Erythroblast (primary cell): ENCODE measurements around the gene DNAJC16.

Source experiments
- DNase-seq, 2 experiments: peaks; one replicate each; lab custom pipeline; 2025; lab: John Stamatoyannopoulos, UW
- GATA1 ChIP-seq: IDR thresholded peaks from 2 replicates; pipeline ENCODE4 v1.6.1; 2011; ENCODE audit warnings: low read depth, mild to moderate bottlenecking, control low read depth, low read length, moderate library complexity
- POLR2A ChIP-seq: IDR thresholded peaks from 2 replicates; pipeline ENCODE4 v1.6.1; 2011; ENCODE audit warnings: mild to moderate bottlenecking, low read length

DNAJC16 gene

GRCh38 chr1:15620155-15620545 lies 93.5 kb downstream of the DNAJC16 start:
- DNase-seq: peak; percentile 27 to 57
- peak; percentile 37 for TF ChIP-seq POLR2A
- no peak for TF ChIP-seq GATA1

GRCh38 chr1:15620902-15621682 lies 94.4 kb downstream of the DNAJC16 start:
- DNase-seq: peak in 1 of 2 experiments; percentile 29
- TF ChIP-seq GATA1 (no peak), POLR2A (no peak)

- TF ChIP-seq POLR2A: no peak
- no peak for TF ChIP-seq GATA1
- no peak for DNase-seq
Measured at GRCh38 chr1:15621975-15622374, 95.3 kb downstream of the DNAJC16 start.

- no peak for TF ChIP-seq GATA1
- no peak for TF ChIP-seq POLR2A
- peak; percentile 57 to 66 for DNase-seq
Measured at GRCh38 chr1:15622712-15623373, 96.2 kb downstream of the DNAJC16 start.

- no peak for TF ChIP-seq GATA1
- no peak for TF ChIP-seq POLR2A
- DNase-seq: peak in 1 of 2 experiments; percentile 15
Measured at GRCh38 chr1:15623435-15623834, 96.8 kb downstream of the DNAJC16 start.

GRCh38 chr1:15624133-15624714 lies 97.6 kb downstream of the DNAJC16 start:
- no peak for TF ChIP-seq POLR2A
- TF ChIP-seq GATA1: no peak
- DNase-seq: peak in 1 of 2 experiments; percentile 35

GRCh38 chr1:15625056-15625917 lies 98.6 kb downstream of the DNAJC16 start:
- TF ChIP-seq POLR2A (no peak), GATA1 (no peak)
- peak in 1 of 2 experiments; percentile 42 for DNase-seq
